Chondrocyte (in vitro differentiated cells): ENCODE data around the gene F11. TPM values are rescaled to one million over a fixed set of nuclear protein-coding genes. Genes with fewer than 3 reads are reported as not detected.

Experiments used
- DNase-seq: peaks from one replicate; pipeline ENCODE4 v3.0.0; 2021; ENCODE audit warnings: mixed read lengths, low spot score
- H3K27ac Mint-ChIP-seq: one replicate; pipeline ENCODE4 v1.8.0; 2021; ENCODE audit warnings: mild to moderate bottlenecking, moderate library complexity, mixed read lengths; ENCODE audit not compliant: unreplicated experiment
- H3K27me3 Mint-ChIP-seq: 2 replicates; pipeline ENCODE4 v1.8.0; 2021; ENCODE audit warnings: low read depth, mixed read lengths
- H3K36me3 Mint-ChIP-seq: 2 replicates; pipeline ENCODE4 v1.8.0; 2021; ENCODE audit warnings: low read depth, mixed read lengths
- H3K4me1 Mint-ChIP-seq: 2 replicates; pipeline ENCODE4 v1.8.0; 2021; ENCODE audit warnings: low read depth, mild to moderate bottlenecking, mixed read lengths
- H3K4me3 Mint-ChIP-seq: one replicate; pipeline ENCODE4 v1.8.0; 2021; ENCODE audit warnings: mild to moderate bottlenecking, moderate library complexity, mixed read lengths; ENCODE audit not compliant: unreplicated experiment
- H3K9me3 Mint-ChIP-seq: 2 replicates; pipeline ENCODE4 v1.8.0; 2021; ENCODE audit warnings: low read depth, mixed read lengths
- long read RNA-seq: library from polyadenylated mRNA; stranded (forward); transcript quantifications from one replicate; pipeline ENCODE4 v2.0.0, GENCODE V29; 2021
- total RNA-seq: library from RNA; stranded (reverse); gene quantifications from 3 replicates; pipeline ENCODE4 v1.2.1, GENCODE V29; 2021
- TF ChIP-seq, protein P1 (sequence below): fragments of 200-600 bp; sonication (generic); IDR thresholded peaks from 2 replicates; pipeline ENCODE4 v1.5.0; 2021; ENCODE audit warnings: antibody characterized with exemption, mild to moderate bottlenecking, moderate library complexity

F11 gene
- total RNA-seq: not detected in 3 replicates
- long read RNA-seq: 0 reads

DNA sequence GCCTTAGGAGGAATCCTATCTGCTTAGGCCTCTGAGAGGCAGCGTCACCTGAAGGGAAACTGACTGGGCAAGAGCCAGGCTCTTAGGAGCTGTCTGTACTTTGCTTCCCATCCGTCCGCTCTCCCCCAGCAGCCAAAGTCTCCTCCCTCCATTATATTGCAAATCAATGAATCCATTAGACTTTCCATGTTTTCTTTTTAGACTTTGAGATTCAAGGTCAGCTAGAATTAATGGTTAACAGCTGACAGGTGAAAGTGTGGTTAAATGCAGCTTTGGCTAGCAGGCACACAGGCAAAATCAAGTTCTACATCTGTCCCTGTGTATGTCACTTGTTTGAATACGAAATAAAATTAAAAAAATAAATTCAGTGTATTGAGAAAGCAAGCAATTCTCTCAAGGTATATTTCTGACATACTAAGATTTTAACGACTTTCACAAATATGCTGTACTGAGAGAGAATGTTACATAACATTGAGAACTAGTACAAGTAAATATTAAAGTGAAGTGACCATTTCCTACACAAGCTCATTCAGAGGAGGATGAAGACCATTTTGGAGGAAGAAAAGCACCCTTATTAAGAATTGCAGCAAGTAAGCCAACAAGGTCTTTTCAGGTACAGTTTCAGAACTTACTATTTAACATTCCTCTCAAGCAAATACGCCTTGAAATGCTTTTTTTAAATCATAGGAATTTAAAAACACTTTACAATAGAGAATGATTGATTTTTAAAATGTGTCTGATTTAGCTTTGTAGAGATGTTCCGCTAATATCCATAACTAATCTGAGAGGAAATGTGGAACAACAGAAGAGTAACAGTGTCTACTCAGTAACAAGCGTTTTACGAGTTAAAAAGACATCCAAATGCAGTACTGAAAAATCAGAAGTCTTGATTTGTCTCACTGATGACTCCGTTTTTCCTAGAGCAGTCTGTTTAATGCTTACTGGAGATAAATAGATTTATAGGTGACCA lies at the start of gene F11:
TSS of gene F11 (plus strand) at position 507 of the 970 bp plus-strand sequence. CDS start 948 bp downstream, outside the sequence.
- H3K27ac Mint-ChIP-seq: peak within 1 kb of the TSS; percentile 80
- TF ChIP-seq, protein P1, sequence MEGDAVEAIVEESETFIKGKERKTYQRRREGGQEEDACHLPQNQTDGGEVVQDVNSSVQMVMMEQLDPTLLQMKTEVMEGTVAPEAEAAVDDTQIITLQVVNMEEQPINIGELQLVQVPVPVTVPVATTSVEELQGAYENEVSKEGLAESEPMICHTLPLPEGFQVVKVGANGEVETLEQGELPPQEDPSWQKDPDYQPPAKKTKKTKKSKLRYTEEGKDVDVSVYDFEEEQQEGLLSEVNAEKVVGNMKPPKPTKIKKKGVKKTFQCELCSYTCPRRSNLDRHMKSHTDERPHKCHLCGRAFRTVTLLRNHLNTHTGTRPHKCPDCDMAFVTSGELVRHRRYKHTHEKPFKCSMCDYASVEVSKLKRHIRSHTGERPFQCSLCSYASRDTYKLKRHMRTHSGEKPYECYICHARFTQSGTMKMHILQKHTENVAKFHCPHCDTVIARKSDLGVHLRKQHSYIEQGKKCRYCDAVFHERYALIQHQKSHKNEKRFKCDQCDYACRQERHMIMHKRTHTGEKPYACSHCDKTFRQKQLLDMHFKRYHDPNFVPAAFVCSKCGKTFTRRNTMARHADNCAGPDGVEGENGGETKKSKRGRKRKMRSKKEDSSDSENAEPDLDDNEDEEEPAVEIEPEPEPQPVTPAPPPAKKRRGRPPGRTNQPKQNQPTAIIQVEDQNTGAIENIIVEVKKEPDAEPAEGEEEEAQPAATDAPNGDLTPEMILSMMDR: no peak
- peak within 1 kb of the TSS; percentile 67 for H3K4me3 Mint-ChIP-seq
- DNase-seq: no peak
- H3K36me3 Mint-ChIP-seq: no peaks in the 10 kb centered on the region
- peaks cover 2% of the 10 kb centered on the region for H3K9me3 Mint-ChIP-seq
- peaks cover 2% of the 10 kb centered on the region for H3K27me3 Mint-ChIP-seq
- H3K4me1 Mint-ChIP-seq: peaks cover 11% of the 10 kb centered on the region

DNA sequence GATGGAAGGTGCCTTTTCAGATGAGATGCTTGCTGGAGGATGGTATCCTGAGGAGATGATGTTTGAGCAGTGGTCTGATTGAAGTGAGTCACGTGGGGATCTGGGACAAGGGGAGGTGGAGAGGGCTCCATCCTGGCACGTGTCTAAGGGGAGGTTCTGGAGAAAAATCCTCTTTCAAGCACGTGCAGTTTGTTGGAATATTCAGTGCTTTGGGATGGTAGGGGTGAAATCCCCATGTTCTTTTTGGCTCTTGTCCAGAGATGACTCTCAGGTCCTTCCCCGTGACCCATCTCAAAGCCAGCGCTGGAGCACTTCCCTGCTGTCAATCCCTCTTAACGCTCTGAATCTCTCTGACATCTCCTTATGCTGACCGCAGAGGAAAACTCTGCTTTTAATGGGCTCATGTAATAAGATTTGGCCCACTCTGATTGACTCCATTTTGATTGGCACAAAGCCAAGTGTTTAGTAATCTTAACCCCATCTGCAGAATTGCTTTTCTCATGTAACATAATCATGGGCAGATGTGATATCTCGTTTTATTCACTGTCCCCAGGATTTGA lies 49.4 kb upstream of the F11 start:
- Mint-ChIP-seq H3K9me3 (peaks cover under 1% of the 10 kb centered on the region), H3K4me1 (no peaks in the 10 kb centered on the region), H3K4me3 (no peak overlapping the region), H3K27me3 (peaks cover 18% of the 10 kb centered on the region), H3K36me3 (no peaks in the 10 kb centered on the region), H3K27ac (no peak overlapping the region)
- TF ChIP-seq, protein P1: no peak
- no peak for DNase-seq

DNA sequence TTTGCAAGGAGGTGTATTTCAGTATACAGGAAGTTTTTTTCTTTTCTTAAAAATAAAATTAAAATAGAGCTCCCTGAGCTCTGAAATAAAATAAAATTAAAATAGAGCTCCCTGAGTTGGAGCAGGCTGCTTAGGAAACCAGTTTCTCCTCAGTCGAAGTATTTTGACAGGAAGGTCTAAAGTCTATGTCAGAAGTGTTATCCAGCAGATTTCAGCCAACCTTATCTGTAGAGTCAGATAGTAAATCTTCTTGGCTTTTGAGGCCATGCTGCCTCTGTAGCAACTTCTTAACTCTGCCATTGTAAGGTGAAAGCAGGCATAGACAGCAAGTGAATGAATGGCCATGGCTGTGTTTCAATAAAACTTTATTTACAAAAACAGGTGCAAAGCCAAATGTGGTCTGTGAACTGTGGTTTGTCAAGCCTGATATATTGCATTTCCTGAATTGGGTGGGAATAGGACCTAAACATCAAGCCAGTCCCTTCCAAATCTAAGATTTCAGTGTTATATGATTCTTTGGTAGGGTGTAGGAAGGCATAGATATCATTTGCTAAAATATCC lies 48.2 kb upstream of the F11 start:
- Mint-ChIP-seq H3K27me3 (peaks cover 23% of the 10 kb centered on the region), H3K9me3 (peaks cover 6% of the 10 kb centered on the region), H3K36me3 (peaks cover 3% of the 10 kb centered on the region), H3K4me1 (no peaks in the 10 kb centered on the region), H3K4me3 (no peak overlapping the region), H3K27ac (no peak overlapping the region)
- TF ChIP-seq, protein P1: peak; percentile 26
- no peak for DNase-seq

DNA sequence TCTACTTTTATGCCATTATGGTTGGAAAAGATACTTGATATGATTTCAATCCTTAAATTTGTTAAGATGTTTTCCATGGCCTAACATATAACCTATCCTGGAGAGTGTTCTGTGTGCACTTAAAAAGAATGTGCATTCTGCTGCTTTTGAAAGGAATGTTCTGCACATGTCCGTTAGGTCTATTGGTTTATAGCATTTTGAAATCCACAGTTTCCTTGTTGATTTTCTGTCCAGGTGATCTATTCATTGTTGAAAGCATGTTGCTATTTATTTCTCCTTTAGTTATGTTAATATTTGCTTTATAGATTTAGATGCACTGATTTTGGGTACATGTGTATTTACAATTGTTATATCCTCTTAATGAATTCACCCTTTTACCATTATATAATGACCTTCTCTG lies 44.4 kb upstream of the F11 start:
- Mint-ChIP-seq H3K27me3 (peaks cover 15% of the 10 kb centered on the region), H3K4me3 (no peak overlapping the region), H3K27ac (no peak overlapping the region), H3K4me1 (no peaks in the 10 kb centered on the region), H3K36me3 (peaks cover 15% of the 10 kb centered on the region), H3K9me3 (peaks cover 32% of the 10 kb centered on the region)
- TF ChIP-seq, protein P1: no peak
- no peak for DNase-seq

DNA sequence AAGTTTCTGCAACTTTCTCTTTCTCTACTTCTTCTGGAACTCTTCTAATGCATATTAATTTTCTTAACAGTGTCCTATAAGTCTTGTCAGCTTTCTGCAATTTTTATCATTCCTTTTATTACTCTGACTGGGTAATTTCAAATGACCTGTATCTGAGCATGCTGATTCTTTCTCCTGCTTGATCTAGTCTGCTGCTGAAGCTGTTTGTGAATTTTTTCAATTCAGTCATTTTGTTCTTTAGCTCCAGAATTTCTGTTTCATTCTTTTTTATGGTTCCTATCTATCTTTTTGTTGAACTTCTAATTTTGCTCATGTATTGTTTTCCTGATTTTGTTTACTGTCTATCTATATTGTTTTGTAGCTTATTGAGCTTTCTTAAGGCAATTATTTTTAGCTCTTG lies 40.1 kb upstream of the F11 start:
- no peak overlapping the region for H3K27ac Mint-ChIP-seq
- TF ChIP-seq, protein P1: no peak
- no peak overlapping the region for H3K4me3 Mint-ChIP-seq
- peaks cover 36% of the 10 kb centered on the region for H3K9me3 Mint-ChIP-seq
- H3K27me3 Mint-ChIP-seq: peaks cover 13% of the 10 kb centered on the region
- no peak for DNase-seq
- H3K4me1 Mint-ChIP-seq: peaks cover 17% of the 10 kb centered on the region
- H3K36me3 Mint-ChIP-seq: peaks cover 15% of the 10 kb centered on the region
